ENCODE data around the gene LSM7.

Gene LSM7

DNA sequence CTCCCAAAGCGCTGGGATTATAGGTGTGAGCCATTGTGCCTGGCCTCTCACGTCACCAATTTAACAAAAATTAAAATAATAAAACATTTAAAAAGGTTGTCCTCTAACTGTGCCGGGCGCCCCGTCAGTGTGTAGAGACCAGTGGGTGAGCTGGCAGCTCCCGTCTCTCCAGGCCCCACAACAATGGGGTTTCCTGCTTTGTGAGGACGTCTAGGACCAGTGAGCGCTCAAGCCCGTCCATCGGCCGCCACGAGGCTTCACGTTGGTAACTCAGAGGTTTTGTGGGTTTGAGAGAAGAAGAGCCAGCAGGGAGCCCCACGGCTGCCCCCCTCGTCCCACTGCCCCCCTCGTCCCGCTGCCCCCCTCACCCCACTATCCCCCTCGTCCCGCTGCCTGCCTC, 4.7 kb downstream of the LSM7 start:
- no peak for DNase-seq (ENCODE audit: low read depth in 2 of 2)

GRCh38 chr19:2321565-2322283, 6.7 kb downstream of the LSM7 start:
- no peak for DNase-seq (ENCODE audit: low read depth in 2 of 2)

- no peak for DNase-seq (ENCODE audit: low read depth in 2 of 2)
Measured at GRCh38 chr19:2320939-2321338, 7.4 kb downstream of the LSM7 start.

DNA sequence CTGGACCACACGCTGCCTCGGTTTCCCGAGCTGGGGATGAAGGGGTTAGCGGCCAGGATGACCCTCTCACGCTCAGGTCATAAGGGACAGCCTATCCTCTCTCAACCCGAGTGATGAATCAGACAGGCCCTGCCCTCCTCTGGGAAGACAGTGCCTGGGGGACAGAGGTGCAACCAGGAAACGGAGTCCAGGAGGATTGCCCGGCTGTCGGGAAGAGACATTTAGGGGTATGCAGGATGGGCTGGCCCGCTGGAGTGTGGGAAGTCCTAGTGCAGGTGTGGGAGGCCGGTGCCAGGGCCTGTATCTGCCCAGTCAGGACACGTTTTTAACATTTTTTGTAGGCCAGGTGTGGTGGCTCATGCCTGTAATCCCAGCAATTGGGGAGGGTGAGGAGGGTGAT, 8.3 kb downstream of the LSM7 start:
- DNase-seq (ENCODE audit: low read depth in 2 of 2) = no peak

- no peak for DNase-seq (ENCODE audit: low read depth in 2 of 2)
Measured at GRCh38 chr19:2319551-2319950, 8.8 kb downstream of the LSM7 start.

GRCh38 chr19:2318923-2319322, 9.5 kb downstream of the LSM7 start:
- no peak for DNase-seq (ENCODE audit: low read depth in 2 of 2)

- no peak for DNase-seq (ENCODE audit: low read depth in 2 of 2)
Measured at GRCh38 chr19:2317756-2318155, 10.6 kb downstream of the LSM7 start.

DNA sequence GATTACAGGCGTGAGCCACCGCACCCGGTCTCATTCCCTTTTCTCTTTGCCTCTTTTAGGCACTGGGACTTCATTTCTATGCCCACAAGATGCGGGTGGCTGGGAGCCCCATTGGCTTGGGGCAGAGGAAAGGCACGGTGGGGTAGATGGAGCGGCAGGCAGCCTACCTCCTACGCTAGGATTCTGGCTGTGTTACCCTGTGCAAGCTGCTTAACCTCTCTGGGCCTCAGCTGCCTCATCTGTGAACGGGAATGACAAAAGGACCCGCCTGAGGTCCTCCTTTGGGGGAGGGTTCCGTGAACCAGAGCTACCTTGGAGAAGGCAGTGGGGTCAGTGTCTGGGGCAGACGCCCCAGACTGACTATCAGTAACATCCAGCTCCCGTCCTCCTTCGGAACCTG, 11.1 kb downstream of the LSM7 start:
- DNase-seq (ENCODE audit: low read depth in 2 of 2) = no peak

DNA sequence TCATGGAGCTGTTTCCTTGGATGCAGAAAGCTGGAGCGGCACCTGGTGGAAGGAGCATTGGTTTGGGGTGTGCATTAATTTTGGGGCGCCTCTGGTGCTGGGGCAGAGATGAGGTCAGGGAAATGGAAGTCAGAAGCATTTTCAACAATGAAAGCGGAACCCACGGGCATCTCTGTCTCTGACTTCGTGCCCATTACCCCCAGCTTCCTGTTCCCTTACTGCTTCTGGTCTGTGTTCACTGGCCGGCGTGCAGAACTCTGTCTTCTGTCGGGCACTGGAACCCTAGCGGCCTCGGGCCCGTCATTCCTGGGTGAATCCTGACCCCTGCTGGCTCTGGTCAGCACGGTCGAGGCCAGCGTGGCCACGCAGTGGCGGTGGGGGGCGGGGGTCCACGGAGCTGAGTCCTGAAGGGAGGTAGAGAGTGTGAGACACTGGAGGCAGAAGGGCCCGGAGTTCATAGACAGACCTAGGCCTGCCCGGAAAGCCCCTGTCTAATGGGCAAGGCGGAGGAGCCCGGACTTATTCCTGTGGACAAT, 12.5 kb downstream of the LSM7 start:
- no peak for DNase-seq (ENCODE audit: low read depth in 2 of 2)

DNA sequence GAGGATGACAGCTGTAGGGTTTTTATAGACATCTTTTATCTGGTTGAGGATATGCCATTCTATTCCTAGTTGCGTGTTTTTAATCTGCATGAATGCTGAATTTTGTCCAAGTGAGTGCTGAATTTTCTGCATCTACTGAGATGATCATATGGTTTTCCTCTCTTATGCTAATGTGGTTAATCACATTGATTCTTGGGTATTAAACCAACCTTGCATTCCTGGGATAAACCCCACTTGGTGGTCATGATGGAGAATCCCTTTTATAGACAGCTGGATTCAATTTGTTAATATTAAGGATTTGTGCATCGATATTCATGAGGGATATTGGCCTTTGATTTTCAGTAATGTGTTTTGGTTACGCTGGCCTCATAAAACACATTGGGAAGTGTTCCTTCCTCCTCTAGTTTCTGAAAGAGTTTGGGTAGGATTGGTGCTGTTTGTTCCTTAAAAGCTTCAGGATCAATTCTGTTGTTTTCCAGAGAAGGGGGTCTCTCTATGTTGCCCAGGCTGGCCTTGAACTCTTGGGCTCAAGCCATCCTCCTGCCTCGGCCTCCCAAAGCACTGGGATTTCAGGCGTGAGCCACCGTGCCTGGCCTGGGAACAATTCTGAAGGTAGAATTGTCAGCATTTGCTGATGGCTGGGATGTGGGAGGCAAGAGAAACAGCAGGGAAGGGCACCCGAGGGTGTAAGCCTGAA, 13.1 kb downstream of the LSM7 start:
- no peak for DNase-seq (ENCODE audit: low read depth in 2 of 2)

DNA sequence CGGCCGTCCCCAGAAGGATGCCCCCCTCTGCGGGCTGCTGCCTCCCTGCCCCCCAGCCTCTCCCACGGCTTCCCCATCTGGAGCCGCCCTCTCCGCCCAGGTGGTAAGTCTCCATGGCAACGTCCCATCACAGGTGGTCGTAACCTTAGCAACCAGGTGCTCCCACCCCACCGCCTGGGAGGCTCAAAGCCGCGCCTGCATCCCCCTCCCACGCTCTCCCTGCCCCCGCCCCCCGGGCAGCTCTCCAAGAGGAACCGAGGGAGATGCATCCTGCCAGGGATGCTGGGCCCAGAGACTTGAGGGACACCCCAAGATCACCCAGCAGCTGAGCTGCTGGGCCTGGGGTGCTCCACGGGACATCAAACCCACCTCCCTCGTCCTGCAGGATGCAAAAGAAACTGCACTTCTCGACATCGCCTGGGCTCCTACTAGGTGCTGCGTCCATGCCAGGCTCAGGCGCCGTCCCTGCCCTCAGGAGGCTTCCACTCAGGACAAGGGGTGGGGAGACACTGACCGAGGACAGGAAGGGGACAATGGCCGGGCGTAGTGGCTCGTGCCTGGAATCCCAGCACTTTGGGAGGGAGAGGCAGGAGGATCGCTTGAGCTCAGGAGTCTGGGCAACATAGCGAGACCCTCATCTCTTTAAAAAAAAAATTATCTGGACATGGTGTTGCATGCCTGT, 15.4 kb downstream of the LSM7 start:
- no peak for DNase-seq (ENCODE audit: low read depth in 2 of 2)

GRCh38 chr19:2311093-2311492, 17.3 kb downstream of the LSM7 start:
- no peak for DNase-seq (ENCODE audit: low read depth in 2 of 2)

- DNase-seq (ENCODE audit: low read depth in 2 of 2) = no peak
Measured at GRCh38 chr19:2309734-2310362, 18.5 kb downstream of the LSM7 start.

DNA sequence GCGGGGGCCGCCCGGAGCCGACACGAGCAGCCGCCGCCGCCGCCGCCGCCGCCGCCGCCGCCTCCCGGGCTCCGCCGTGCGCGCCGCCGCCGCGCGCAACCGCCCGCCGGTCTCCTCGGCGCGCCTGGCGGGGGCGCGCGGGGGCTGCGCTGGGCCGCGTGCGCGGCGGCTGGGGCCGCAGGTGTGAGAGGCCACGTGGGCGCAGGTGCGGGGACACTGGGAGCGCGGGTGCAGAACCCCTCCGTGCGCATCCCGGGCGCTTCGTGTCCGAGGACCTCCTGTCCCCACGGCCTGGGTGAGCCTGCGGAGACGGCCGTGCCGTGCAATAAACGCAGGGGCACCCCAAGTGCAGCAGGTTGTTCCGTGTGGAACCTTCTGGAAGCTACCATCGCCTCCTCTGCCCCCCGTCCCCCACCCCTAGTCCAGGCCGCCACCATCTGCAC, 20.3 kb downstream of the LSM7 start, which contains the start of gene LINGO3:
LINGO3 (minus strand) TSS at position 41 of the 443 bp plus-strand sequence. CDS start 16,378 bp downstream, outside the sequence.
- DNase-seq (ENCODE audit: low read depth in 2 of 2) = no peak

GRCh38 chr19:2307518-2308012, 20.8 kb downstream of the LSM7 start:
- no peak for DNase-seq (ENCODE audit: low read depth in 2 of 2)

GRCh38 chr19:2306971-2307370, 21.4 kb downstream of the LSM7 start:
- DNase-seq (ENCODE audit: low read depth in 2 of 2) = no peak

GRCh38 chr19:2306281-2306806, 22.0 kb downstream of the LSM7 start:
- no peak for DNase-seq (ENCODE audit: low read depth in 2 of 2)

- no peak for DNase-seq (ENCODE audit: low read depth in 2 of 2)
Measured at GRCh38 chr19:2305452-2306280, 22.7 kb downstream of the LSM7 start.

- no peak for DNase-seq (ENCODE audit: low read depth in 2 of 2)
Measured at GRCh38 chr19:2303211-2303798, 25.1 kb downstream of the LSM7 start.

All from activated CD8-positive, alpha-beta memory T cell treated with anti-CD3 and anti-CD28 coated beads for 4 hours (primary cell).